ENCODE measurements around the gene THRB. TPM values are rescaled to one million over a fixed set of nuclear protein-coding genes. Genes with fewer than 3 reads are reported as not detected.

The THRB gene
- total and polyA plus RNA-seq, 9 of the 15 experiments (the other 6 are each of a cell fraction or from before 2014, with no cell fraction given) = 1.7 to 14.9 (median 6.9) TPM

DNA sequence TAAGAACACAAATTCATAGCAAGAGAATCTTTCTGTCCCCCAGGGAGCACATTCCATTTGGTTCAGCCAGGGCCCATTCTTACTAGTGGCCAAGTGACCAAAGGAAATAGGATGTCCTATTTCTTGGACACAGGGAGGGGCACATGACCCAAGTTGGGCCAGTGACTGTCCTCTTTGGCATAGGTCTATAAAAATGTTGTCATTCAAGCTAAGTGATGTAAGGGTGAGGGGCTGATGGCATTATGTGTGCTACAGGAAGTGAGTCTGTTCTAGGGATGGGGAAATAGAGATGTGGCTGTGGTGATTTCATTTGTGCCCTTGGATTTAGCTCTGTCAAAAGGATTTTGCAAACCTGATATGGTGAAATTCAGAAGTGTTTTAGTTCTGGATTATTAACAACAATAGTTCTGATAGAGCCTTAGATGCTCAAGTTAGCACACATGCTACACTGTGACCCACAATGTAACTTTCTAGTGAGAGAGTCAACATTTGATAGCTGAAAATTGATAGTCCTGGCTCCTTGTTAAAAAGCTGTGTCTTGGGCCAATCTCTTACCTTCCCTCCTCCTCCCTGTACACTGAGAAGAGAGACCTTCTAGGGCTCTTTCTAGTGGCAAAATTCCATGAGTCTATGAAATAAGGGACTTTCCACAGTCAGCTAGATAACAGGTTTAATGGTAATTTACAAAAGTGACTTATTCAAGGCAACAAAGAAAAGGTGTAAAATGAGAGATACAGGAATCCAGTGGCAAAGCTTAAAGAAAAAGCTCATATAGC is 117.2 kb downstream of the THRB start (continued):
- TF ChIP-seq, protein P1, sequence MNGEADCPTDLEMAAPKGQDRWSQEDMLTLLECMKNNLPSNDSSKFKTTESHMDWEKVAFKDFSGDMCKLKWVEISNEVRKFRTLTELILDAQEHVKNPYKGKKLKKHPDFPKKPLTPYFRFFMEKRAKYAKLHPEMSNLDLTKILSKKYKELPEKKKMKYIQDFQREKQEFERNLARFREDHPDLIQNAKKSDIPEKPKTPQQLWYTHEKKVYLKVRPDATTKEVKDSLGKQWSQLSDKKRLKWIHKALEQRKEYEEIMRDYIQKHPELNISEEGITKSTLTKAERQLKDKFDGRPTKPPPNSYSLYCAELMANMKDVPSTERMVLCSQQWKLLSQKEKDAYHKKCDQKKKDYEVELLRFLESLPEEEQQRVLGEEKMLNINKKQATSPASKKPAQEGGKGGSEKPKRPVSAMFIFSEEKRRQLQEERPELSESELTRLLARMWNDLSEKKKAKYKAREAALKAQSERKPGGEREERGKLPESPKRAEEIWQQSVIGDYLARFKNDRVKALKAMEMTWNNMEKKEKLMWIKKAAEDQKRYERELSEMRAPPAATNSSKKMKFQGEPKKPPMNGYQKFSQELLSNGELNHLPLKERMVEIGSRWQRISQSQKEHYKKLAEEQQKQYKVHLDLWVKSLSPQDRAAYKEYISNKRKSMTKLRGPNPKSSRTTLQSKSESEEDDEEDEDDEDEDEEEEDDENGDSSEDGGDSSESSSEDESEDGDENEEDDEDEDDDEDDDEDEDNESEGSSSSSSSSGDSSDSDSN (IDR thresholded peaks at IDR 0.05; ENCODE audit: borderline replicate concordance in 1 of 2, low read depth in 2 of 2, low read length in 2 of 2) = no peak
- TF ChIP-seq NCOA4 (IDR thresholded peaks at IDR 0.05; ENCODE audit: partially characterized antibody) (no peak), CREM (IDR thresholded peaks at IDR 0.05; ENCODE audit: low read depth) (peak; percentile 41; the same call in 1 of the 2 replicates), ZBTB8A (IDR thresholded peaks at IDR 0.05; ENCODE audit: partially characterized antibody) (no peak), HMG20B (CRISPR knock-in tag; IDR thresholded peaks at IDR 0.05) (no peak), PHB (CRISPR knock-in tag; IDR thresholded peaks at IDR 0.05) (no peak)
- TF ChIP-seq, protein P2, sequence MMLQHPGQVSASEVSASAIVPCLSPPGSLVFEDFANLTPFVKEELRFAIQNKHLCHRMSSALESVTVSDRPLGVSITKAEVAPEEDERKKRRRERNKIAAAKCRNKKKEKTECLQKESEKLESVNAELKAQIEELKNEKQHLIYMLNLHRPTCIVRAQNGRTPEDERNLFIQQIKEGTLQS (IDR thresholded peaks at IDR 0.05) = 0 out of 2 replicates have a peak, but pooled peaks have one; percentile 16
- TF ChIP-seq, protein P2 (CRISPR knock-in tag; conservative IDR thresholded peaks at IDR 0.05) = no peak

Measured in K562 (cell line).